Measurements from ENCODE around the gene CACTIN.

- TF ChIP-seq, protein P1, sequence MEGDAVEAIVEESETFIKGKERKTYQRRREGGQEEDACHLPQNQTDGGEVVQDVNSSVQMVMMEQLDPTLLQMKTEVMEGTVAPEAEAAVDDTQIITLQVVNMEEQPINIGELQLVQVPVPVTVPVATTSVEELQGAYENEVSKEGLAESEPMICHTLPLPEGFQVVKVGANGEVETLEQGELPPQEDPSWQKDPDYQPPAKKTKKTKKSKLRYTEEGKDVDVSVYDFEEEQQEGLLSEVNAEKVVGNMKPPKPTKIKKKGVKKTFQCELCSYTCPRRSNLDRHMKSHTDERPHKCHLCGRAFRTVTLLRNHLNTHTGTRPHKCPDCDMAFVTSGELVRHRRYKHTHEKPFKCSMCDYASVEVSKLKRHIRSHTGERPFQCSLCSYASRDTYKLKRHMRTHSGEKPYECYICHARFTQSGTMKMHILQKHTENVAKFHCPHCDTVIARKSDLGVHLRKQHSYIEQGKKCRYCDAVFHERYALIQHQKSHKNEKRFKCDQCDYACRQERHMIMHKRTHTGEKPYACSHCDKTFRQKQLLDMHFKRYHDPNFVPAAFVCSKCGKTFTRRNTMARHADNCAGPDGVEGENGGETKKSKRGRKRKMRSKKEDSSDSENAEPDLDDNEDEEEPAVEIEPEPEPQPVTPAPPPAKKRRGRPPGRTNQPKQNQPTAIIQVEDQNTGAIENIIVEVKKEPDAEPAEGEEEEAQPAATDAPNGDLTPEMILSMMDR (IDR thresholded peaks at IDR 0.05; ENCODE audit: low read length) = no peak
- no peak for TF ChIP-seq EZH2 (optimal IDR thresholded peaks at IDR 0.05; ENCODE audit: low read depth, low read length)
These were observed 9.1 kb downstream of the CACTIN start for GRCh38 chr19:3617463-3617862.
